WI38 (cell line): Measurements from ENCODE around the gene PHF20.

Experiments
- H3K4me3 ChIP-seq: 2 replicates; pipeline ENCODE4 v1.5.1; 2011; ENCODE audit warnings: low read depth, mild to moderate bottlenecking, control low read depth, low read length
- TF ChIP-seq, protein P1 (sequence below): IDR thresholded peaks from 2 replicates; pipeline ENCODE4 v1.5.1; 2012; ENCODE audit warnings: low read depth, mild to moderate bottlenecking, control low read depth, low read length

Gene PHF20

DNA sequence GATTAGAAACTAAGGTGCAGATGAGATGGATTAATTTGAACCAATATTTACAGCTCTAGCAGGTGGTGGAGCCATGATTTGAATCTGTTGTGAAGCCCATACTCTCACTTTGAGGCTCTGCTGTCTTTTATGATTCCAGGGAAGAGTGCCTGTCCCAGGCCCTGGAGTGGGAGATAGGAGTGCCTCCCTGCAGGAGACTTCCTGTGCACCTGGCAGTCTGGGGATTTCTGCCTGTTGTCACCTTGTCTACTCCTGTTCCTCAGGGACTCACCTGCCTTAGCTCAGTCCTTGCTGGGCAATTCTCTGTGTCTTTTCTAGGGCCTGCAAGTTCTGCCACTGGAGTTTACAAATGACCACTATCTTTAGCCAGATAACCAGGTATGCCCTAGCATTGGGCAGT, 136.2 kb downstream of the PHF20 start:
- H3K4me3 ChIP-seq, result no peak overlapping the region
- TF ChIP-seq, protein P1, sequence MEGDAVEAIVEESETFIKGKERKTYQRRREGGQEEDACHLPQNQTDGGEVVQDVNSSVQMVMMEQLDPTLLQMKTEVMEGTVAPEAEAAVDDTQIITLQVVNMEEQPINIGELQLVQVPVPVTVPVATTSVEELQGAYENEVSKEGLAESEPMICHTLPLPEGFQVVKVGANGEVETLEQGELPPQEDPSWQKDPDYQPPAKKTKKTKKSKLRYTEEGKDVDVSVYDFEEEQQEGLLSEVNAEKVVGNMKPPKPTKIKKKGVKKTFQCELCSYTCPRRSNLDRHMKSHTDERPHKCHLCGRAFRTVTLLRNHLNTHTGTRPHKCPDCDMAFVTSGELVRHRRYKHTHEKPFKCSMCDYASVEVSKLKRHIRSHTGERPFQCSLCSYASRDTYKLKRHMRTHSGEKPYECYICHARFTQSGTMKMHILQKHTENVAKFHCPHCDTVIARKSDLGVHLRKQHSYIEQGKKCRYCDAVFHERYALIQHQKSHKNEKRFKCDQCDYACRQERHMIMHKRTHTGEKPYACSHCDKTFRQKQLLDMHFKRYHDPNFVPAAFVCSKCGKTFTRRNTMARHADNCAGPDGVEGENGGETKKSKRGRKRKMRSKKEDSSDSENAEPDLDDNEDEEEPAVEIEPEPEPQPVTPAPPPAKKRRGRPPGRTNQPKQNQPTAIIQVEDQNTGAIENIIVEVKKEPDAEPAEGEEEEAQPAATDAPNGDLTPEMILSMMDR, result no peak

DNA sequence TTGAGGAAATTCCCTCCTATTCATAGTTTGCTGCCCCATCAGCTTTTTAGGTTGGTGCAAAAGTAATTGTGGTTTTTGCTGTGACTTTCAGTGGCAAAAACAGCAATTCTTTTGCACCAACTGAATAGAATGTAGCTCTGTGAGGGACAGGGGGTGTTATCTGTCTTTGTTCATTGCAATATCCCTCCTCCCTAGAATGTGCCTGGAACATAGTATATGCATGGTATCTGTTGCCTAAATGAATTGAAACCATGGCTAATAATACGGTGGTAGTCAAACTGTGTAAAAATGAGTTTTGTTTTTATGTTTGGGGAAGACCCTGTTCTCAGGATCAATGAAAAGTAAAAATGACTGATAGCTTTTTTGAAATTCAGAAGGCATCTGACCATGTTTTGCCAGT, 137.4 kb downstream of the PHF20 start:
- TF ChIP-seq, protein P1, result no peak
- no peak overlapping the region for H3K4me3 ChIP-seq

DNA sequence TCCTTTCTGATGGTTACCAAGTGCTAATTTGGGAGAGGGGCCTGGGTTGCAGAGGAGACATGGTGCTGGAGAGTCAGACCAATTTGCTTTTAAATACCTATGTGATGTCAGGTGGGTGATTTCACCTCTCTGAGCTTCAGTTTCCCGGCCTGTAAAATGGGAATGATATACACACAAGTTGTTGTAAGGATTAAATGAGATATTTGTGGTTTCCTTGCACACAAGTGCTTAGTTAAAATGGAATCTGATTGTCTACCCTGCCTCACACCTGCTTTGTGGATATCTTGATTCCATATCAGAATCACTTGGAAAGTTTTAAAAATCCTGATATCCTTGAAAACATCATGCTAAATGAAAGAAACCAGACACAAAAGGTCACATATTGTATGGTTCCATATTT, 138.0 kb downstream of the PHF20 start:
- TF ChIP-seq, protein P1, result no peak
- H3K4me3 ChIP-seq, result no peak overlapping the region

DNA sequence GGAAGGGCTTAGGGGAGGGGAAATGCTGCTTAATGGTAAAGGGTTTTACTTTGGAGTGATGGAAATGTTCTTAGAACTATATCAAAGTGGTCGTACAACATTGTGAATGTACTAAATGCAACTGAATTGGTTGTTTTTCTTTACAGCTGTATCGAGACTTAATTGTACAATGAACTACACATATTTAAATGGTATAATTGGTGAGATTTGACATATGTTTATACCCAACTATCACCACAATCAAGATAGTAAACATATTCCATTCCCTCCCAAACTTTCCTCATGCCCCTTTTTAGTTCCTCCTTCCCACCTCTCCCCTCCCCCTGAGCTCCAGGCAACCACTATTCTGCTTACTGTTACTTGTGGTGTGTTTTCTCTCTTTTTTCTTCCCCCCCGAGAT, 138.4 kb downstream of the PHF20 start:
- H3K4me3 ChIP-seq, result no peak overlapping the region
- TF ChIP-seq, protein P1, result no peak

DNA sequence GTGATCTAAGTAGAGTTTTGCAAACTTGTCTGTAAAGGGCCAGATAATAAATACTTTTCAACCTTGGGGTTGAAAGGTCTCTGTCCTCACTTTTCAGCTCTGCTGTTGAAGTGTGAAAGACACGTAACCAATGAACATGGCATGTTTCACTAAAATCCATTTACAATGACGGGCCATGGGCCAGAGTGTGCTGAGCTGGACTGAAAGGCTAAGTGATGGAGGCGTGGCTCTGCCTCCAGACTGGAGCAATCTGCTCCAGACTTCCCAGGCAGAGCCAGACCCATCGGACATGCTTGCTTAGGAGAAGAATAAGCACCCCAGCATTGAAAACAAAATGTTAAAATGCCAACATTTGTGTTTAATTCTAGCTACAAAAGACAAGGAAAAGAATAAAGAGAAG, 141.1 kb downstream of the PHF20 start:
- TF ChIP-seq, protein P1, result no peak
- no peak overlapping the region for H3K4me3 ChIP-seq

DNA sequence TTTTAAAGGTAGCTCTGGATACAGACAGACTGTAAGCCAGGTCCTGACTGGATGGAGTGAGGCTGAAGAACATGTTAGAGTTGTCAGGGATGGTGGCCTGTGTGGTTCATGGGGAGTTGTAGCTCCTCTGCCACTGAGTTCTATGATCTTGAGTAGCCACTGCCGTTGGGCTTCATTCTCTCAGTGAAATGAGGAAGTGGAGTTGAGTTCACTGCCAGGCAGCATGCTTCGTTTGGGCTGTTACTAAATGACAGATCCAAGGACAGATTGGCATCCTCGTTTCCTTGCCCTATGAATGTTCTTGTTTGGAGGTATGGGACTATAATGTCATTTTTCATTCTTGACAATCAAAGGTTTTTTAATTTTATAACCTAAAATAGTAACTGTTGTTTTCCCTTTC, 145.3 kb downstream of the PHF20 start:
- H3K4me3 ChIP-seq, result no peak overlapping the region
- TF ChIP-seq, protein P1, result no peak

DNA sequence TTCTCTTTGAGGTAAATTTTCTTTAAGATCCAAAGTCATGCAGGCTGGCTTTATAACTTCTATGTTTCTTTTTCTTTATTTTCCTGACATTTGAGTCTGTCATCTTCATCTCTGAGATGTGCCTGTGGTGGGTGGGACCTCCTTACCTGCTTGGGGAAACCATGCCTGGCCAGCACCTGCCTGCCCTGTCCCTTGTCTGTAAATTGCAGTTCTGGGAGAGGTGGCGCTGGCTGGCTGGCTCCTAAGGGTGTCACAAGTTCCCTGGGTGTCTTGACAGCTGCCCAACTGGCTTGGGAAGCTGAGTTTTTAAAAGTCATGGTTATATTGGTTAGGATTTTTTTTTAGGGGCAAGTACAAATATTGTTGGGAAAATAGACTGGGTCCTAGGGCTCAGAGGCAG, 146.2 kb downstream of the PHF20 start:
- H3K4me3 ChIP-seq, result no peak overlapping the region
- TF ChIP-seq, protein P1, result no peak
